Activated CD4-positive, alpha-beta T cell treated with anti-CD3 and anti-CD28 coated beads for 36 hours (primary cell): ENCODE measurements around the gene KDM4D. TPM values are rescaled to one million over a fixed set of nuclear protein-coding genes. Genes with fewer than 3 reads are reported as not detected.
"Not testable (repeated sequence)": the region's sequence is repeated elsewhere in the genome, so short reads cannot be mapped to it uniquely, and the experiment has no call there.

ENCODE experiments used
- ATAC-seq: fragments of 200-7000 bp; cut with Tn5 transposase; one replicate; pipeline ENCODE4 v1.10.0; 2021; ENCODE audit warnings: mild to moderate bottlenecking, moderate library complexity
- CTCF ChIA-PET: fragments of 350-600 bp; sonication (Branson Sonifier 250); formaldehyde crosslinking; loops from one replicate; lab custom pipeline; 2021; ENCODE audit warnings: antibody characterized with exemption; lab: Charles Lee
- POLR2A ChIA-PET: fragments of 350-600 bp; sonication (Branson Sonifier 250); formaldehyde crosslinking; loops from one replicate; lab custom pipeline; 2021; ENCODE audit warnings: antibody characterized with exemption, inconsistent platforms; lab: Charles Lee
- DNase-seq: peaks from one replicate; pipeline ENCODE4 v3.0.0-alpha.2; 2020
- H3K27ac Mint-ChIP-seq: one replicate; pipeline ENCODE4 v1.8.0; 2021; ENCODE audit warnings: mixed read lengths
- H3K27me3 Mint-ChIP-seq: one replicate; pipeline ENCODE4 v1.8.0; 2021; ENCODE audit warnings: mixed read lengths
- H3K36me3 Mint-ChIP-seq: one replicate; pipeline ENCODE4 v1.8.0; 2021; ENCODE audit warnings: low read depth, mixed read lengths
- H3K4me1 Mint-ChIP-seq: one replicate; pipeline ENCODE4 v1.8.0; 2021; ENCODE audit warnings: mixed read lengths
- H3K4me3 Mint-ChIP-seq: one replicate; pipeline ENCODE4 v1.8.0; 2021; ENCODE audit warnings: mild to moderate bottlenecking, moderate library complexity, mixed read lengths
- H3K9me3 Mint-ChIP-seq: one replicate; pipeline ENCODE4 v1.8.0; 2021; ENCODE audit warnings: low read depth, mixed read lengths
- intact Hi-C, 2 experiments: fragments of 100-400 bp; cut with DNase I in 1 of 2; cut with micrococcal nuclease in 1 of 2; formaldehyde crosslinking; loops; one replicate each; pipeline versions ENCODE4 v1.14.2 to v1.15.1; 2022 to 2024; cut with DNase I, micrococcal nuclease
- total RNA-seq, 2 experiments: library from RNA; stranded (reverse); gene quantifications; one replicate each; pipeline ENCODE4 v1.2.3, GENCODE V29; 2021

The KDM4D gene
- total RNA-seq, 2 experiments from 2014 or later = 1.5 to 1.8 TPM

DNA sequence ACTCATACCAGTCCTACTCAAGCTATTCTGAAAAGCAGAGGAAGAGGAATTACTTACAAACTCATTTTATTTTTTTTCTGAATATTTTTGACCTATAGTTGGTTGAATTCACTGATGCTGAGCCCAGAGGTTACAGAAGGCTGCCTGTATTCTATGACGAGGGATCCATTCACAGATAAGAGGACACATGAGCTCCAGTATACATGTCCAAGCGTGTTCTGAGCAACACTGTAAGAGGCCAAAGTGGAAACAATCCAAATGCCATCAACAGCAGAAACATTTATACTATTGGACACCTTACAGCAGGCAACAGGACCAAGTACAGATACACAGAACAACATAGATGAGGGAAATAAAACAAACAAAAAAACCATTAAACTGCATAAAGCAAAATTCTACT is 61.8 kb downstream of the KDM4D start:
- peaks cover 16% of the 10 kb centered on the region for H3K27me3 Mint-ChIP-seq
- H3K4me1 Mint-ChIP-seq = no peaks in the 10 kb centered on the region
- H3K4me3 Mint-ChIP-seq = no peak overlapping the region
- DNase-seq (no peak), ATAC-seq (no peak)
- no peaks in the 10 kb centered on the region for H3K9me3 Mint-ChIP-seq
- CTCF ChIA-PET = no interaction called here
- H3K36me3 Mint-ChIP-seq = no peaks in the 10 kb centered on the region
- POLR2A ChIA-PET = no interaction called here
- intact Hi-C loops = no loop called here
- H3K27ac Mint-ChIP-seq = no peak overlapping the region

DNA sequence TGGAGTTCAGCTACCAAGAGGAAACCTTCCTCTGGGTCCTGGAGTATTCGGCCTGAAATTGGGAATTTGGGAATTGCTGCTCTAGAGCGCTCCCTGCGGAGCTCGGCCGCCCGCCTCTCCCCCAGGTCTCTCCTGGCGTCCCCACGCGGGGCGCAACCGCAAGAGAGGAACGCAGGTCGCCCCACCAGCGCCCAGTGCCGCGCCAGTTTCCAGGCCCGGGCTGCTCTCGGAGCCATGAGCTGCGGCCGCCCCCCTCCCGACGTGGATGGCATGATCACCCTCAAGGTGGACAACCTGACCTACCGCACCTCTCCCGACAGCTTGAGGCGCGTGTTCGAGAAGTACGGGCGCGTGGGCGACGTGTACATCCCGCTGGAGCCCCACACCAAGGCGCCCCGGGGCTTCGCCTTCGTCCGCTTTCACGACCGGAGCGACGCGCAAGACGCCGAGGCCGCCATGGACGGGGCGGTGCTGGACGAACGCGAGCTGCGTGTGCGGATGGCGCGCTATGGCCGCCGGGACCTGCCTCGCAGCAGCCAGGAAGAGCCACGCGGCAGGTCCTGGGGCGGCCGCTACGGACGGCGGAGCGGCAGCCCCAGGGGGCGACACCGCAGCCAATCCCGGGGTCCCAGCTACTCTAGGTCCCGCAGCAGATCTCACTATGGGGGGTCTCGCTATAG is 64.0 kb downstream of the KDM4D start:
- ATAC-seq = peak; percentile 39
- intact Hi-C loops, H3K27ac Mint-ChIP-seq, H3K4me1 Mint-ChIP-seq, POLR2A ChIA-PET, H3K4me3 Mint-ChIP-seq, H3K36me3 Mint-ChIP-seq, H3K9me3 Mint-ChIP-seq: not testable (repeated sequence)
- CTCF ChIA-PET = interaction anchor here (0.7 kb wide), 1 partner anchor 24 kb away, joined by 3 read pairs; no protein-coding TSS in a partner anchor
- H3K27me3 Mint-ChIP-seq = peaks cover 20% of the 10 kb centered on the region
- DNase-seq = peak; percentile 16

DNA sequence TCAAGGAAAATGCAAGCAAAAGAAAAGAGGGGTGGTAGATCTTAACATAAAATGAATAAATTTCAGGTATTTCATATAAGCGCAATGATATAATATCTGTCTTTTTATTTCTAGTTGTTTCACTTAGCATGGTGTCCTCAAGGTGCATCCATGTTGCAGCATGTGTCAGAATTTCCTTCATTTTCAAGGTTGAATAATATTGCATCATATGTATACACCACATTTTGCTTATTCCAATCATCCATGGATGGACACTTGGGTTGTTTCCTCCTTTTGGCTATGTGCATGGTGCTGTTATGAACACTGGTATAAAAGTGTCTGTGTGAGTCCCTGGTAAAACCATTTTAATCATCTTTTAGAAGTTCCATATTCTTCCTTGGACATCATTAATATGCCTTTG is 68.7 kb downstream of the KDM4D start:
- ATAC-seq (no peak), DNase-seq (no peak)
- Mint-ChIP-seq H3K4me1 (no peaks in the 10 kb centered on the region), H3K9me3 (no peaks in the 10 kb centered on the region), H3K4me3 (no peak overlapping the region), H3K27ac (no peak overlapping the region), H3K36me3 (no peaks in the 10 kb centered on the region), H3K27me3 (peaks cover 22% of the 10 kb centered on the region)
- intact Hi-C loops = no loop called here
- ChIA-PET CTCF (interaction anchor here (0.6 to 0.9 kb wide), 2 partner anchors 25 to 145 kb away, joined by 3 read pairs; no protein-coding TSS in a partner anchor), POLR2A (no interaction called here)

DNA sequence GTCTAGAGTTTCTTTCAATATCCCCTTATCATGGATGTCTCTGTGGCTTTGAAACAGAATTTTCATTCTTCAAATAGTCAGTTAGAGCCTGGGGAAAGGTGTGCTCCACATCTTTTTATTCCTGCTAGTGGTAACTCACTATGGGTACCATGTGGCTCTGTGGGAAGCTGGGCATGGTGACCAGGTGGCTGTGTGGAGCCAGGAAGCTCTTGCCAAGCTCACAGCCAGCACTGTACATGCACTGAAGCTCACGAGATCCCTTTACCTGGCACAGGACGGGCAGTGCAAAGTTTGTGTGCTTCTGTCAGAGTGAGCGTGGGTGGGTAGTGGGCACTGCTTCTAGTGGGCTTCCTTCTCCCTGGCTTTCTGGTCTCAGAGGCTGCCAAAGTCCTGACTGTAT is 69.4 kb downstream of the KDM4D start:
- DNase-seq = no peak
- no peak overlapping the region for H3K4me3 Mint-ChIP-seq
- no peak overlapping the region for H3K27ac Mint-ChIP-seq
- POLR2A ChIA-PET = no interaction called here
- intact Hi-C loops = no loop called here
- peaks cover 22% of the 10 kb centered on the region for H3K27me3 Mint-ChIP-seq
- no peaks in the 10 kb centered on the region for H3K4me1 Mint-ChIP-seq
- ATAC-seq = no peak
- no peaks in the 10 kb centered on the region for H3K9me3 Mint-ChIP-seq
- H3K36me3 Mint-ChIP-seq = no peaks in the 10 kb centered on the region
- CTCF ChIA-PET = no interaction called here

DNA sequence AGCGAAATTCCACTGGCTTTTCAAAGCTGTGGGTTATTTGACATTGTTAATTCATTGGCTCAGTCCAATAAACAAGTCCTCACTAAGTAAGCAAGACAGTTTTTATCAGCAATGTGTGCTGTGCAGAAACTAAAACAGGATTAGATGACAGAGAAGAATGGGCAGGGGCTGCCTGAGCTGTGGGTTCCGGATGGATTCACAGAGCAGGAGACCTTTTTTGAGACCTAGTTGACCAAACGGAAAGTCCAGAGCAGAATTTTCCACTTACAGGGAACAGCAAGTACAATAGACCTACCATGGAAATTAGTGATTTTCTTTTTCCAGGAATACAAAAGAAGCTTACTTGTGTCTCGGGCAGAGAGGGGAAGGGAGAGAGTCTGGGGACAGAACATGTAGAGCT is 70.5 kb downstream of the KDM4D start:
- H3K4me3 Mint-ChIP-seq = no peak overlapping the region
- H3K27ac Mint-ChIP-seq = no peak overlapping the region
- ChIA-PET CTCF (interaction anchor here (0.8 to 1.4 kb wide), 3 partner anchors 12 to 23 kb away, joined by 3 to 6 read pairs (median 5); no protein-coding TSS in a partner anchor), POLR2A (no interaction called here)
- H3K27me3 Mint-ChIP-seq = peaks cover 15% of the 10 kb centered on the region
- DNase-seq (no peak), ATAC-seq (no peak)
- no peaks in the 10 kb centered on the region for H3K4me1 Mint-ChIP-seq
- no peaks in the 10 kb centered on the region for H3K36me3 Mint-ChIP-seq
- intact Hi-C loops = no loop called here
- H3K9me3 Mint-ChIP-seq = no peaks in the 10 kb centered on the region

DNA sequence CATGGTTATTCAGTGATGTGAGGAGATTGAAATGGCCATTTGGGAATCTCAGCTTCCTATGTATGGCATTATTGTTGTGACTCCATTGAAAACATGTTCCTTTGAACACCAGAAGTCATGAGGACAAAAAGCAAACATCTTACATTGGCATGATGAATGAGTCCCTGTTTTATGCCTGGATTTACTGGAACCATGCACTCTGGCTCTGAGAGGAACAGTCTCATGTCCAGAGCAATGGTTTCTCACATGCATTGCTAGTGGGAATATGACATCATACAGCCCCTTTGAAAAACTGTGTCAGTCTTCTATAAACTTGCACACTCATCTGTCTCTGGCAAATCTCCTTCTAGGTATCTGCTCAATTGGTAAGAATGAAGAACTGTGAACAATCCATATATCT is 72.3 kb downstream of the KDM4D start:
- Mint-ChIP-seq H3K9me3 (no peaks in the 10 kb centered on the region), H3K4me3 (no peak overlapping the region), H3K27ac (no peak overlapping the region), H3K27me3 (peaks cover 15% of the 10 kb centered on the region), H3K4me1 (no peaks in the 10 kb centered on the region), H3K36me3 (no peaks in the 10 kb centered on the region)
- ChIA-PET POLR2A (no interaction called here), CTCF (no interaction called here)
- DNase-seq (no peak), ATAC-seq (no peak)
- intact Hi-C loops = no loop called here

Other genes with a start within 250 kb of the KDM4D start
- 1 to 10 TPM; 1.8 to 2.3 TPM for gene AMOTL1, start 205.4 kb upstream of the KDM4D start, total RNA-seq
- gene CWC15, start 153 bp upstream of the KDM4D start, total RNA-seq = 10 to 100 TPM; 74.7 to 85.0 TPM
- gene KDM4E, start 51.5 kb downstream of the KDM4D start, total RNA-seq = not detected
- gene KDM4F, start 75.7 kb downstream of the KDM4D start, total RNA-seq = not detected
- gene SRSF8, start 93.2 kb downstream of the KDM4D start, total RNA-seq = 10 to 100 TPM; 23.7 to 26.5 TPM
- gene ENDOD1, start 116.1 kb downstream of the KDM4D start, total RNA-seq = 10 to 100 TPM; 11.1 to 13.1 TPM